ENCODE results near the gene RRH.

- TF ChIP-seq CTCF (IDR thresholded peaks at IDR 0.05) (no peak), POLR2AphosphoS5 (IDR thresholded peaks at IDR 0.05) (no peak), POLR2A (IDR thresholded peaks at IDR 0.05) (no peak)
Observed at GRCh38 chr4:109890076-109890475, 62.3 kb downstream of the RRH start.

All from prostate gland (tissue), 2 donors.